ENCODE measurements around the gene SELENOM.

GRCh38 chr22:31127181-31127772 lies 19.9 kb upstream of the SELENOM start:
- TF ChIP-seq POLR2A (IDR thresholded peaks at IDR 0.05; ENCODE audit: low read length) (no peak), GATA1 (IDR thresholded peaks at IDR 0.05; ENCODE audit: low read depth, low read length) (no peak)

Data from erythroblast (primary cell).